ENCODE data around the gene RTN1.

Gene RTN1

DNA sequence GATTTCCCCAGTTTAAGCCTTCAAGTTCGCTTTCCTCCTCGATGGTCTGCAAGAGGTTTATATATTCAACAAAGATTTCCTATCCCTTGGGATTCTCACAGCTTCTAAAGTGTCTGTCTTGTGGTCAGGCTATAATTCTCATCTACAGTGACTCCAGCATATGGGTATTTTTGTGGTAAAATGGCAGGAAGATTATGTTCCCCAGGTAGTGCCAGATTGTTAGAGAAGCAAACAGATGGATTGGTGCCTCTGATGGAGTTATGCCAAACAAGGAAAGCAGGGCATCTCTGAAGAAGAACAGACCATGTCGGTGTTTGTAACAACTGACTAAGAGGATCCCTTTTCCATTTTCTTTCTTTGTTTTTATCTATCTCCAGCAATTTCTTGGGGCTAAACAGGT is 288.4 kb downstream of the RTN1 start:
- no peak for DNase-seq (ENCODE audit: low read depth)
- TF ChIP-seq, protein P1, sequence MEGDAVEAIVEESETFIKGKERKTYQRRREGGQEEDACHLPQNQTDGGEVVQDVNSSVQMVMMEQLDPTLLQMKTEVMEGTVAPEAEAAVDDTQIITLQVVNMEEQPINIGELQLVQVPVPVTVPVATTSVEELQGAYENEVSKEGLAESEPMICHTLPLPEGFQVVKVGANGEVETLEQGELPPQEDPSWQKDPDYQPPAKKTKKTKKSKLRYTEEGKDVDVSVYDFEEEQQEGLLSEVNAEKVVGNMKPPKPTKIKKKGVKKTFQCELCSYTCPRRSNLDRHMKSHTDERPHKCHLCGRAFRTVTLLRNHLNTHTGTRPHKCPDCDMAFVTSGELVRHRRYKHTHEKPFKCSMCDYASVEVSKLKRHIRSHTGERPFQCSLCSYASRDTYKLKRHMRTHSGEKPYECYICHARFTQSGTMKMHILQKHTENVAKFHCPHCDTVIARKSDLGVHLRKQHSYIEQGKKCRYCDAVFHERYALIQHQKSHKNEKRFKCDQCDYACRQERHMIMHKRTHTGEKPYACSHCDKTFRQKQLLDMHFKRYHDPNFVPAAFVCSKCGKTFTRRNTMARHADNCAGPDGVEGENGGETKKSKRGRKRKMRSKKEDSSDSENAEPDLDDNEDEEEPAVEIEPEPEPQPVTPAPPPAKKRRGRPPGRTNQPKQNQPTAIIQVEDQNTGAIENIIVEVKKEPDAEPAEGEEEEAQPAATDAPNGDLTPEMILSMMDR (conservative IDR thresholded peaks at IDR 0.05; ENCODE audit: low read depth, low read length) = no peak
- H3K4me3 ChIP-seq (ENCODE audit: low read depth, low read length) = no peak overlapping the region

DNA sequence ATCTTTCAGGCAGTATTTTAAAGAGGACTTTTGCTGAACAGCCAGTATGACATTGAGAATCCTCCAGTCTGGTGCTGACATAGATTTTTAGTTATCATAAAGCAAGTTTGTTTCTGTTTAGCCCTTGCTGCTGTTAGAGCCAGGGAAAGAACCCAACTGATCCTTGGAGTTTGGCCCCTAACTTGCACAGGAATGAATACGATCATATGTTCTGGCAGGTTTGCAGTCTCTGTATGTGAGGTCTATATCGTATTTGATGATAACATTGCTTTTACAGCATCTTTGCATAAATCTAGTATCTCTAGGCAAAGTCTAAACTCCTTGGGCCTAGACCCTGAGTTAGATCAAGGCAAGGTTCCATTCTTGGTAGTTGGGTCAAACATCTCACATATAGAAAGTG is 289.7 kb downstream of the RTN1 start:
- H3K4me3 ChIP-seq (ENCODE audit: low read depth, low read length) = no peak overlapping the region
- no peak for DNase-seq (ENCODE audit: low read depth)
- TF ChIP-seq, protein P1 (conservative IDR thresholded peaks at IDR 0.05; ENCODE audit: low read depth, low read length) = no peak

DNA sequence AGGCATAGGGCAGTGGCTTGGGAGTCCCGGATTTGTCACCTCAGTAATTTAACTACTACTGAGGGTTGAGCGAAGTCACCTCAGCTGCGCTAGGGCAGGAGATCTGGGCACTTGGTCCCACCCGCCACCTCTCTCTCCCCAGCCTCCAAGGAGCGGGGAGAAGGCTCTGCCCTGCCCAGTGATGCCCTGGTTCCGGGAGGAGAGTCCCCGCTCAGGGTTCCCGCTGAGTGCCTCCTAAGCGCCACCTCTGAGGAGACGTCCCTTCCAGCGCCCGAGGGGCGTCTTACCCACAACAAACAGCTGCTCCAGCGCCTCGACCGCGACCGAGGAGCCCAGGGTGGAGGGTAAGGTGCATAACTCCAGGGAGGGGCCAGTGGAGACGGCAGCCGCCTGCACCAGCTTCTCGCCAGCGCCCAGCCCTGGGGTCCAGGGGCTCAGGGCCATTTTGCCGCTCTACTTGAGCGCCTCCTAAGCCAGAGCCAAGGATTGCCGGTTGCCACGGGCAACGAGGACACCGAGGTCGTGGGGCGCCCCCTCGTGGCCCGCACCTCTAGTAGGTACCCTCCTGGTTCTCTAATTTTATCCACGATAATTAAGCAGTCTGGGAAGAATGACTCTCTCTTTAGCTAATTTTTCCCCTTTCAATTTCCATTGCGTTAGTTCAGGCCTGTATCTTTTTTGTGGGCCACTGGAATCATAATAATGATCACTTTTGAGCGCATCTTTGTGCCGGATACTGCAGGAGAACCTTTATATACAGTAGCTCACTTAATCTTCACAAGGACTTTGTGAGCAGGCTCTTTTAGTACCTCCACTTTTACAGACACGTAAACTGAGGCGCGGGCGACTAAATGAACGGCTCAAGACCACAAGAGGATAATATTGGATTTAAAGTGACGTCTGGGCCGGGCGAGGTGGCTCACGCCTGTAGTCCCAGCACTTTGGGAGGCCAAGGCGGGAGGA is 294.0 kb downstream of the RTN1 start, which contains the start of gene CCDC175:
CCDC175 (minus strand) TSS at position 481 of the 963 bp plus-strand sequence; CDS start at position 444, 37 bp downstream.
- peak within 1 kb of the TSS; percentile 64 for H3K4me3 ChIP-seq (ENCODE audit: low read depth, low read length)
- TF ChIP-seq, protein P1 (conservative IDR thresholded peaks at IDR 0.05; ENCODE audit: low read depth, low read length) = peak; percentile 88
- DNase-seq (ENCODE audit: low read depth) = peak; percentile 88

DNA sequence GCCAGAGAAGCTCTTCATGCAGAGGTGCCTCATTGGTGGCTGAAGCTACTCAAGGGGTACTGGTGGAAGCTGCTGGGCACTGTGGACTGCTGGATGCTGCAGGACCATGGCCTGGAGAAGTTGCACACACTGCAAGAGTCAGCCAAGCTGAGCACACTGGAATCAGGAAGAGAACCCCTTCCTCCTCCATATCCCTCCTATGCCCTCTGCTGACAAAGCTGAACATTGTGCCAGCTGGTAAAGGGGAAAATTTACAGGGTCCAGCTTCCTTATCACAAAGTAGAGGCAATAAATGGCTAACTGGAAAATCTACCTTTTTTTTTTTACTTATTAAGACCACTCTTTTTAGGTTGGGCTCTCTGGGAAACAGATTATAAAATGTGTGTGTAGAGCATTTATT is 300.5 kb downstream of the RTN1 start:
- H3K4me3 ChIP-seq (ENCODE audit: low read depth, low read length) = no peak overlapping the region
- TF ChIP-seq, protein P1 (conservative IDR thresholded peaks at IDR 0.05; ENCODE audit: low read depth, low read length) = peak; percentile 56
- DNase-seq (ENCODE audit: low read depth) = peak; percentile 40

DNA sequence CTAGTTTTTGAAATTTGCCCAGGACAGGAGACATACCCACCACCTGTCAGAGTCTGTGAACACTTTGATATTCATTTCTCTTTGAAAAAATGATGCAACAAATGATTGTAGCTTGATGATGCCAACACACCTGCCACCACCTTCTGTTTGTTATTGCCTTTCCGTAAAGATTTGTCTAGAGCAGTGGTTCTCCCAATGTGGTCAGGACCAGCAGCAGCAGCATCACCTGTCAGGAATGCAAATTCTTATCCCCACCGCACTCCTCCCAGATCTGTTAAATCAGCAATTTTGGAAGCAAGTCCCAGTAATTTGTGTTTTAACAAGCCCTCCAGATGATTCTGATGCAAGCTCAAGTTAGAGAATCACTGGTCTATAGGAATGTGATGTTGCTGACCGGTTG is 303.9 kb downstream of the RTN1 start:
- TF ChIP-seq, protein P1 (conservative IDR thresholded peaks at IDR 0.05; ENCODE audit: low read depth, low read length) = no peak
- H3K4me3 ChIP-seq (ENCODE audit: low read depth, low read length) = no peak overlapping the region

DNA sequence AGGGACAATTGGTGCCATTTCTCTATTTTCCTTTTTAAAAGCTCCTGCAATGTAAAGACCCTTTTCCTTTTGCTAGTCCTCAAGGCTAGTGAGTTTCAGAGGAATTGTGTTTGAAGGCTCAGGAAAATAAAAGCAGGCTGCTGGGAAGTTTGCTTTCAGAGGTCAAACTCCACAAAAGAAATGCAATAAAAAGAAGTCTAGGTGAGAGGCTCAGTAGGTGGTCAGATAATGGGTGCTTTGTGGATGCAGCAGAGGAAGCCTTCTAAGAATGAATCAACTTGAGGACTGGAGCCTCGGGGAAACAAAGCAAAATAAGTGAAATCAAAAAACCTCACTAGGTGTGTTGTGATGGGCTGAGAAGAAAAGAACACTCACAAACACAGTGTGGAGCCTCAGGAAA is 304.3 kb downstream of the RTN1 start:
- TF ChIP-seq, protein P1 (conservative IDR thresholded peaks at IDR 0.05; ENCODE audit: low read depth, low read length) = no peak
- no peak for DNase-seq (ENCODE audit: low read depth)

More for the DNA sequence above, 303.9 kb downstream of the RTN1 start:
- no peak for DNase-seq (ENCODE audit: low read depth)

More for the DNA sequence above, 304.3 kb downstream of the RTN1 start:
- H3K4me3 ChIP-seq (ENCODE audit: low read depth, low read length) = no peak overlapping the region

All from choroid plexus epithelial cell (primary cell).